GM23338 (cell line): Measurements from ENCODE around the gene CD58. TPM values are rescaled to one million over a fixed set of nuclear protein-coding genes. Genes with fewer than 3 reads are reported as not detected.

Experiments
- ATAC-seq: fragments of 200-7000 bp; cut with Tn5 transposase; 3 replicates; pipeline ENCODE4 v1.9.1; 2020
- DNase-seq: peaks from one replicate; pipeline ENCODE4 v3.0.0-alpha.2; 2015; ENCODE audit warnings: low spot score
- H2AFZ ChIP-seq: fragments of 200-600 bp; sonication (generic); 2 replicates; pipeline ENCODE4 v1.8.0; 2016; ENCODE audit warnings: antibody characterized with exemption, mild to moderate bottlenecking, moderate library complexity
- H3F3A ChIP-seq: fragments of 200-600 bp; sonication (generic); replicated peaks from 2 replicates; pipeline ENCODE4 v1.8.0; 2017; ENCODE audit warnings: antibody characterized with exemption, mixed run types, low read depth
- H3K27ac ChIP-seq: fragments of 200-600 bp; sonication (generic); 2 replicates; pipeline ENCODE4 v1.6.1; 2016; ENCODE audit warnings: low read depth
- H3K27me3 ChIP-seq: fragments of 200-600 bp; sonication (generic); 2 replicates; pipeline ENCODE4 v1.8.0; 2016; ENCODE audit warnings: mild to moderate bottlenecking, mixed run types, moderate library complexity; ENCODE audit not compliant: insufficient read depth
- H3K36me3 ChIP-seq: fragments of 200-600 bp; sonication (generic); 2 replicates; pipeline ENCODE4 v1.8.0; 2016; ENCODE audit warnings: mild to moderate bottlenecking; ENCODE audit not compliant: insufficient read depth
- H3K4me1 ChIP-seq: fragments of 200-600 bp; sonication (generic); 2 replicates; pipeline ENCODE4 v1.8.0; 2016; ENCODE audit warnings: mild to moderate bottlenecking, moderate library complexity; ENCODE audit not compliant: insufficient read depth
- H3K4me2 ChIP-seq: fragments of 200-600 bp; sonication (generic); 2 replicates; pipeline ENCODE4 v1.7.1; 2017; ENCODE audit warnings: mixed run types
- H3K4me3 ChIP-seq: fragments of 200-600 bp; sonication (generic); 2 replicates; pipeline ENCODE4 v1.6.1; 2016; ENCODE audit warnings: mixed run types
- H3K79me2 ChIP-seq: fragments of 200-600 bp; sonication (generic); replicated peaks from 2 replicates; pipeline ENCODE4 v1.8.0; 2017; ENCODE audit warnings: mild to moderate bottlenecking; ENCODE audit not compliant: insufficient read depth
- H3K9me2 ChIP-seq: fragments of 200-600 bp; sonication (generic); 2 replicates; pipeline ENCODE4 v1.8.0; 2017; ENCODE audit not compliant: insufficient read depth
- H4K20me1 ChIP-seq: fragments of 200-600 bp; sonication (generic); replicated peaks from 2 replicates; pipeline ENCODE4 v1.8.0; 2017; ENCODE audit warnings: mild to moderate bottlenecking; ENCODE audit not compliant: insufficient read depth
- H3K27ac Mint-ChIP-seq: 2 replicates; pipeline ENCODE4 v1.8.0; 2020; ENCODE audit warnings: inconsistent platforms, mild to moderate bottlenecking, moderate library complexity, mixed read lengths
- H3K27me3 Mint-ChIP-seq: 3 replicates; pipeline ENCODE4 v1.8.0; 2022; ENCODE audit warnings: low read depth, mild to moderate bottlenecking, moderate library complexity, mixed read lengths, inconsistent platforms; ENCODE audit not compliant: insufficient read depth, poor library complexity
- H3K36me3 Mint-ChIP-seq: 3 replicates; pipeline ENCODE4 v1.8.0; 2021; ENCODE audit warnings: low read depth, mild to moderate bottlenecking, inconsistent platforms, moderate library complexity, mixed read lengths
- H3K4me1 Mint-ChIP-seq: 3 replicates; pipeline ENCODE4 v1.8.0; 2020; ENCODE audit warnings: mild to moderate bottlenecking, inconsistent platforms, mixed read lengths
- H3K4me3 Mint-ChIP-seq: 3 replicates; pipeline ENCODE4 v1.8.0; 2021; ENCODE audit warnings: moderate library complexity, mild to moderate bottlenecking, inconsistent platforms, mixed read lengths
- H3K9me3 Mint-ChIP-seq: 3 replicates; pipeline ENCODE4 v1.8.0; 2020; ENCODE audit warnings: moderate library complexity, mild to moderate bottlenecking, inconsistent platforms, mixed read lengths
- EZH2 ChIP-seq: fragments of 200-600 bp; sonication (generic); IDR thresholded peaks from one replicate; pipeline ENCODE4 v1.8.0; 2017; ENCODE audit warnings: antibody characterized with exemption, mild to moderate bottlenecking, low read depth; ENCODE audit not compliant: unreplicated experiment
- EZH2phosphoT487 ChIP-seq: fragments of 200-600 bp; sonication (generic); IDR thresholded peaks from one replicate; pipeline ENCODE4 v1.8.1; 2018; ENCODE audit warnings: antibody characterized with exemption; ENCODE audit not compliant: unreplicated experiment
- JUNB ChIP-seq: IDR thresholded peaks from one replicate; pipeline ENCODE4 v1.6.1; 2016; ENCODE audit warnings: antibody characterized with exemption; ENCODE audit not compliant: unreplicated experiment
- NANOG ChIP-seq: IDR thresholded peaks from 2 replicates; pipeline ENCODE4 v1.6.1; 2016; ENCODE audit warnings: antibody characterized with exemption, borderline replicate concordance
- POLR2AphosphoS5 ChIP-seq: IDR thresholded peaks from 2 replicates; pipeline ENCODE4 v1.6.1; 2016; ENCODE audit warnings: antibody characterized with exemption, low read depth
- REST ChIP-seq: IDR thresholded peaks from one replicate; pipeline ENCODE4 v1.6.1; 2018; ENCODE audit warnings: antibody characterized with exemption; ENCODE audit not compliant: unreplicated experiment
- STAT1 ChIP-seq: IDR thresholded peaks from one replicate; pipeline ENCODE4 v1.6.1; 2016; ENCODE audit warnings: antibody characterized with exemption; ENCODE audit not compliant: unreplicated experiment
- ZNF114 ChIP-seq: fragments of 250-450 bp; sonication (Bioruptor Pico); IDR thresholded peaks from 2 replicates; pipeline ENCODE4 v1.5.0; 2020; ENCODE audit warnings: mild to moderate bottlenecking, moderate library complexity
- ZNF331 ChIP-seq: fragments of 250-450 bp; sonication (Bioruptor Pico); IDR thresholded peaks from 2 replicates; pipeline ENCODE4 v1.5.0; 2020; ENCODE audit warnings: low read depth, mild to moderate bottlenecking, moderate library complexity
- polyA plus RNA-seq: library from polyadenylated mRNA; unstranded; fragments of >200 nt; fragmentation: Nextera tagmentation; extraction: Ambion mirVana; gene quantifications from 2 replicates; pipeline ENCODE4 v1.2.1, GENCODE V29; 2016
- total RNA-seq: library from RNA; depleted of rRNA; stranded (reverse); fragments of >200 nt; shearing (Covaris generic); gene quantifications from 2 replicates; pipeline ENCODE4 v1.2.3, GENCODE V29; 2014
- TF ChIP-seq, protein P1 (sequence below), 2 experiments: fragments of 200-600 bp in 1 of 2; sonication (generic) in 1 of 2; conservative IDR thresholded peaks; 2 replicates each; pipeline versions ENCODE4 v1.5.1 to v1.6.1; 2016 to 2017; ENCODE audit warnings: antibody characterized with exemption in 2 of 2, low read depth in 2 of 2, mild to moderate bottlenecking in 2 of 2, moderate library complexity in 1 of 2
- TF ChIP-seq, protein P2 (sequence below): fragments of 250-450 bp; sonication (Bioruptor Pico); IDR thresholded peaks from 2 replicates; pipeline ENCODE4 v1.5.0; 2020; ENCODE audit warnings: mild to moderate bottlenecking, moderate library complexity

The CD58 gene
- total and polyA plus RNA-seq, 2 experiments from 2014 or later: 9.2 to 12.5 TPM

GRCh38 chr1:116533429-116533820 lies 37.4 kb downstream of the CD58 start:
- no peaks in the 10 kb centered on the region for H3F3A ChIP-seq
- no peak overlapping the region for H2AFZ ChIP-seq
- no peaks in the 10 kb centered on the region for H3K9me3 Mint-ChIP-seq
- no peak for ATAC-seq
- H3K9me2 ChIP-seq: no peaks in the 10 kb centered on the region
- no peaks in the 10 kb centered on the region for H4K20me1 ChIP-seq
- no peak overlapping the region for H3K27ac Mint-ChIP-seq
- H3K4me1 ChIP-seq: no peaks in the 10 kb centered on the region
- no peaks in the 10 kb centered on the region for H3K27me3 ChIP-seq
- H3K4me2 ChIP-seq: no peak overlapping the region
- no peak overlapping the region for H3K27ac ChIP-seq
- no peak for DNase-seq
- no peaks in the 10 kb centered on the region; the same call in 1 of the 2 replicates for H3K36me3 ChIP-seq
- H3K4me3 ChIP-seq: no peak overlapping the region
- no peak overlapping the region for H3K4me3 Mint-ChIP-seq
- no peaks in the 10 kb centered on the region for H3K4me1 Mint-ChIP-seq
- peaks cover 24% of the 10 kb centered on the region for H3K36me3 Mint-ChIP-seq
- H3K27me3 Mint-ChIP-seq: no peaks in the 10 kb centered on the region
- TF ChIP-seq, protein P1, sequence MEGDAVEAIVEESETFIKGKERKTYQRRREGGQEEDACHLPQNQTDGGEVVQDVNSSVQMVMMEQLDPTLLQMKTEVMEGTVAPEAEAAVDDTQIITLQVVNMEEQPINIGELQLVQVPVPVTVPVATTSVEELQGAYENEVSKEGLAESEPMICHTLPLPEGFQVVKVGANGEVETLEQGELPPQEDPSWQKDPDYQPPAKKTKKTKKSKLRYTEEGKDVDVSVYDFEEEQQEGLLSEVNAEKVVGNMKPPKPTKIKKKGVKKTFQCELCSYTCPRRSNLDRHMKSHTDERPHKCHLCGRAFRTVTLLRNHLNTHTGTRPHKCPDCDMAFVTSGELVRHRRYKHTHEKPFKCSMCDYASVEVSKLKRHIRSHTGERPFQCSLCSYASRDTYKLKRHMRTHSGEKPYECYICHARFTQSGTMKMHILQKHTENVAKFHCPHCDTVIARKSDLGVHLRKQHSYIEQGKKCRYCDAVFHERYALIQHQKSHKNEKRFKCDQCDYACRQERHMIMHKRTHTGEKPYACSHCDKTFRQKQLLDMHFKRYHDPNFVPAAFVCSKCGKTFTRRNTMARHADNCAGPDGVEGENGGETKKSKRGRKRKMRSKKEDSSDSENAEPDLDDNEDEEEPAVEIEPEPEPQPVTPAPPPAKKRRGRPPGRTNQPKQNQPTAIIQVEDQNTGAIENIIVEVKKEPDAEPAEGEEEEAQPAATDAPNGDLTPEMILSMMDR (conservative IDR thresholded peaks at IDR 0.05; ENCODE audit: low read depth in 2 of 2): no peak
- no peak for TF ChIP-seq REST
- no peak for TF ChIP-seq POLR2AphosphoS5
- no peak for TF ChIP-seq ZNF114
- TF ChIP-seq EZH2phosphoT487: no peak
- TF ChIP-seq, protein P2, sequence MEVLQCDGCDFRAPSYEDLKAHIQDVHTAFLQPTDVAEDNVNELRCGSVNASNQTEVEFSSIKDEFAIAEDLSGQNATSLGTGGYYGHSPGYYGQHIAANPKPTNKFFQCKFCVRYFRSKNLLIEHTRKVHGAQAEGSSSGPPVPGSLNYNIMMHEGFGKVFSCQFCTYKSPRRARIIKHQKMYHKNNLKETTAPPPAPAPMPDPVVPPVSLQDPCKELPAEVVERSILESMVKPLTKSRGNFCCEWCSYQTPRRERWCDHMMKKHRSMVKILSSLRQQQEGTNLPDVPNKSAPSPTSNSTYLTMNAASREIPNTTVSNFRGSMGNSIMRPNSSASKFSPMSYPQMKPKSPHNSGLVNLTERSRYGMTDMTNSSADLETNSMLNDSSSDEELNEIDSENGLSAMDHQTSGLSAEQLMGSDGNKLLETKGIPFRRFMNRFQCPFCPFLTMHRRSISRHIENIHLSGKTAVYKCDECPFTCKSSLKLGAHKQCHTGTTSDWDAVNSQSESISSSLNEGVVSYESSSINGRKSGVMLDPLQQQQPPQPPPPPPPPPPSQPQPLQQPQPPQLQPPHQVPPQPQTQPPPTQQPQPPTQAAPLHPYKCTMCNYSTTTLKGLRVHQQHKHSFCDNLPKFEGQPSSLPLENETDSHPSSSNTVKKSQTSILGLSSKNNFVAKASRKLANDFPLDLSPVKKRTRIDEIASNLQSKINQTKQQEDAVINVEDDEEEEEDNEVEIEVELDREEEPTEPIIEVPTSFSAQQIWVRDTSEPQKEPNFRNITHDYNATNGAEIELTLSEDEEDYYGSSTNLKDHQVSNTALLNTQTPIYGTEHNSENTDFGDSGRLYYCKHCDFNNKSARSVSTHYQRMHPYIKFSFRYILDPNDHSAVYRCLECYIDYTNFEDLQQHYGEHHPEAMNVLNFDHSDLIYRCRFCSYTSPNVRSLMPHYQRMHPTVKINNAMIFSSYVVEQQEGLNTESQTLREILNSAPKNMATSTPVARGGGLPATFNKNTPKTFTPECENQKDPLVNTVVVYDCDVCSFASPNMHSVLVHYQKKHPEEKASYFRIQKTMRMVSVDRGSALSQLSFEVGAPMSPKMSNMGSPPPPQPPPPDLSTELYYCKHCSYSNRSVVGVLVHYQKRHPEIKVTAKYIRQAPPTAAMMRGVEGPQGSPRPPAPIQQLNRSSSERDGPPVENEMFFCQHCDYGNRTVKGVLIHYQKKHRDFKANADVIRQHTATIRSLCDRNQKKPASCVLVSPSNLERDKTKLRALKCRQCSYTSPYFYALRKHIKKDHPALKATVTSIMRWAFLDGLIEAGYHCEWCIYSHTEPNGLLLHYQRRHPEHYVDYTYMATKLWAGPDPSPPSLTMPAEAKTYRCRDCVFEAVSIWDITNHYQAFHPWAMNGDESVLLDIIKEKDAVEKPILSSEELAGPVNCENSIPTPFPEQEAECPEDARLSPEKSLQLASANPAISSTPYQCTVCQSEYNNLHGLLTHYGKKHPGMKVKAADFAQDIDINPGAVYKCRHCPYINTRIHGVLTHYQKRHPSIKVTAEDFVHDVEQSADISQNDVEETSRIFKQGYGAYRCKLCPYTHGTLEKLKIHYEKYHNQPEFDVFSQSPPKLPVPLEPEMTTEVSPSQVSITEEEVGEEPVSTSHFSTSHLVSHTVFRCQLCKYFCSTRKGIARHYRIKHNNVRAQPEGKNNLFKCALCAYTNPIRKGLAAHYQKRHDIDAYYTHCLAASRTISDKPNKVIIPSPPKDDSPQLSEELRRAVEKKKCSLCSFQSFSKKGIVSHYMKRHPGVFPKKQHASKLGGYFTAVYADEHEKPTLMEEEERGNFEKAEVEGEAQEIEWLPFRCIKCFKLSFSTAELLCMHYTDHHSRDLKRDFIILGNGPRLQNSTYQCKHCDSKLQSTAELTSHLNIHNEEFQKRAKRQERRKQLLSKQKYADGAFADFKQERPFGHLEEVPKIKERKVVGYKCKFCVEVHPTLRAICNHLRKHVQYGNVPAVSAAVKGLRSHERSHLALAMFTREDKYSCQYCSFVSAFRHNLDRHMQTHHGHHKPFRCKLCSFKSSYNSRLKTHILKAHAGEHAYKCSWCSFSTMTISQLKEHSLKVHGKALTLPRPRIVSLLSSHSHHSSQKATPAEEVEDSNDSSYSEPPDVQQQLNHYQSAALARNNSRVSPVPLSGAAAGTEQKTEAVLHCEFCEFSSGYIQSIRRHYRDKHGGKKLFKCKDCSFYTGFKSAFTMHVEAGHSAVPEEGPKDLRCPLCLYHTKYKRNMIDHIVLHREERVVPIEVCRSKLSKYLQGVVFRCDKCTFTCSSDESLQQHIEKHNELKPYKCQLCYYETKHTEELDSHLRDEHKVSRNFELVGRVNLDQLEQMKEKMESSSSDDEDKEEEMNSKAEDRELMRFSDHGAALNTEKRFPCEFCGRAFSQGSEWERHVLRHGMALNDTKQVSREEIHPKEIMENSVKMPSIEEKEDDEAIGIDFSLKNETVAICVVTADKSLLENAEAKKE (CRISPR knock-in tag): no peak
- TF ChIP-seq JUNB: no peak
- no peak for TF ChIP-seq STAT1
- no peak for TF ChIP-seq EZH2
- no peak for TF ChIP-seq NANOG
- TF ChIP-seq ZNF331 (CRISPR knock-in tag): no peak
- no peaks in the 10 kb centered on the region for H3K79me2 ChIP-seq
